WTC11 (cell line): ENCODE measurements around the gene MSX2. TPM values are rescaled to one million over a fixed set of nuclear protein-coding genes. Genes with fewer than 3 reads are reported as not detected.
A peak's percentile ranks its signal among the peaks of the same experiment; 100 is the strongest.

Experiments used
- ATAC-seq: fragments of 200-7000 bp; cut with Tn5 transposase; 2 replicates; pipeline ENCODE4 v1.10.0; 2021; ENCODE audit warnings: mild to moderate bottlenecking, moderate library complexity
- CTCF ChIA-PET: fragments of 300-600 bp; sonication (Branson Sonifier 250); formaldehyde crosslinking; loops from one replicate; lab custom pipeline; 2021; ENCODE audit warnings: antibody characterized with exemption; lab: Charles Lee
- POLR2A ChIA-PET: fragments of 350-600 bp; sonication (Branson Sonifier 250); formaldehyde crosslinking; loops from one replicate; lab custom pipeline; 2021; ENCODE audit warnings: antibody characterized with exemption; lab: Charles Lee
- DNase-seq: peaks from one replicate; pipeline ENCODE4 v3.0.0; 2021; ENCODE audit warnings: low spot score
- H3K27ac Mint-ChIP-seq: 2 replicates; pipeline ENCODE4 v1.8.0; 2021; ENCODE audit warnings: mixed read lengths
- H3K27me3 Mint-ChIP-seq: 2 replicates; pipeline ENCODE4 v1.8.0; 2021; ENCODE audit warnings: low read depth, mild to moderate bottlenecking, moderate library complexity, mixed read lengths
- H3K36me3 Mint-ChIP-seq: 2 replicates; pipeline ENCODE4 v1.8.0; 2021; ENCODE audit warnings: mixed read lengths
- H3K4me1 Mint-ChIP-seq: 2 replicates; pipeline ENCODE4 v1.8.0; 2022; ENCODE audit warnings: mixed read lengths
- H3K4me3 Mint-ChIP-seq: 2 replicates; pipeline ENCODE4 v1.8.0; 2021; ENCODE audit warnings: mild to moderate bottlenecking, moderate library complexity, mixed read lengths
- H3K9me3 Mint-ChIP-seq: 2 replicates; pipeline ENCODE4 v1.8.0; 2021; ENCODE audit warnings: mixed read lengths
- ATF3 ChIP-seq: sonication (generic); formaldehyde crosslinking; conservative IDR thresholded peaks from 2 replicates; pipeline ENCODE4 v1.8.1; 2022; ENCODE audit warnings: mild to moderate bottlenecking, missing genetic modification reagents
- ATF6 ChIP-seq: sonication (generic); formaldehyde crosslinking; IDR thresholded peaks from 2 replicates; pipeline ENCODE4 v1.8.1; 2023; ENCODE audit warnings: mild to moderate bottlenecking, missing genetic modification reagents
- CBFB ChIP-seq: sonication (generic); formaldehyde crosslinking; IDR thresholded peaks from 2 replicates; pipeline ENCODE4 v1.8.1; 2022; ENCODE audit warnings: mild to moderate bottlenecking, low read depth, missing genetic modification reagents
- CREB1 ChIP-seq: sonication (generic); formaldehyde crosslinking; IDR thresholded peaks from 2 replicates; pipeline ENCODE4 v1.8.0; 2023; ENCODE audit warnings: mild to moderate bottlenecking, missing genetic modification reagents
- CTCF ChIP-seq: fragments of 200-600 bp; IDR thresholded peaks from 2 replicates; pipeline ENCODE4 v1.8.0; 2022; ENCODE audit warnings: antibody characterized with exemption
- ELF4 ChIP-seq: sonication (generic); formaldehyde crosslinking; IDR thresholded peaks from 2 replicates; pipeline ENCODE4 v1.8.1; 2022; ENCODE audit warnings: low read depth, mild to moderate bottlenecking, moderate library complexity, missing genetic modification reagents
- ESRRA ChIP-seq: sonication (generic); formaldehyde crosslinking; IDR thresholded peaks from 2 replicates; pipeline ENCODE4 v1.8.1; 2022; ENCODE audit warnings: mild to moderate bottlenecking, missing genetic modification reagents, borderline replicate concordance
- ETV6 ChIP-seq: sonication (generic); formaldehyde crosslinking; IDR thresholded peaks from 2 replicates; pipeline ENCODE4 v1.8.1; 2022; ENCODE audit warnings: mild to moderate bottlenecking, missing genetic modification reagents
- GTF2I ChIP-seq: fragments of 250-450 bp; sonication (Bioruptor Pico); conservative IDR thresholded peaks from 2 replicates; pipeline ENCODE4 v1.4.0; 2021; ENCODE audit warnings: mild to moderate bottlenecking
- HMGA2 ChIP-seq: fragments of 250-450 bp; sonication (Bioruptor Pico); IDR thresholded peaks from 2 replicates; pipeline ENCODE4 v1.4.0; 2021; ENCODE audit warnings: mild to moderate bottlenecking, moderate library complexity
- NFYB ChIP-seq: sonication (generic); formaldehyde crosslinking; conservative IDR thresholded peaks from 2 replicates; pipeline ENCODE4 v1.8.0; 2022; ENCODE audit warnings: low read depth, missing genetic modification reagents
- PRDM15 ChIP-seq: sonication (generic); formaldehyde crosslinking; IDR thresholded peaks from 2 replicates; pipeline ENCODE4 v1.8.0; 2022; ENCODE audit warnings: missing genetic modification reagents
- TCF7 ChIP-seq: sonication (generic); formaldehyde crosslinking; IDR thresholded peaks from 2 replicates; pipeline ENCODE4 v1.8.0; 2022; ENCODE audit warnings: mild to moderate bottlenecking, low read depth, missing genetic modification reagents, moderate library complexity
- TEAD4 ChIP-seq: sonication (generic); formaldehyde crosslinking; IDR thresholded peaks from 2 replicates; pipeline ENCODE4 v1.8.0; 2022; ENCODE audit warnings: mild to moderate bottlenecking, missing genetic modification reagents
- ZBTB21 ChIP-seq: sonication (generic); formaldehyde crosslinking; IDR thresholded peaks from 2 replicates; pipeline ENCODE4 v1.8.1; 2023; ENCODE audit warnings: mild to moderate bottlenecking, missing genetic modification reagents, borderline replicate concordance
- ZNF138 ChIP-seq: sonication (generic); formaldehyde crosslinking; conservative IDR thresholded peaks from 2 replicates; pipeline ENCODE4 v1.8.1; 2022; ENCODE audit warnings: mild to moderate bottlenecking, moderate library complexity, missing genetic modification reagents
- ZNF512 ChIP-seq: sonication (generic); formaldehyde crosslinking; IDR thresholded peaks from 2 replicates; pipeline ENCODE4 v1.8.1; 2022; ENCODE audit warnings: missing genetic modification reagents, borderline replicate concordance
- total RNA-seq: library from RNA; stranded (reverse); gene quantifications from 3 replicates; pipeline ENCODE4 v1.2.3, GENCODE V29; 2021

Gene MSX2
- total RNA-seq, 1 experiment from 2014 or later: 0.83 TPM

- TF ChIP-seq ZNF138 (CRISPR knock-in tag): no peak
- no peak for TF ChIP-seq ELF4 (CRISPR knock-in tag)
- TF ChIP-seq, all 79 proteins: peak for 0
These were observed 9.5 kb downstream of the MSX2 start (continued) for GRCh38 chr5:174733836-174734235.

GRCh38 chr5:174734571-174735497, 10.5 kb downstream of the MSX2 start:
- H3K27me3 Mint-ChIP-seq: peaks cover 93% of the 10 kb centered on the region
- ChIA-PET POLR2A (no interaction called here), CTCF (interaction anchor here (0.8 to 3.6 kb wide), 5 partner anchors 10 to 397 kb away, joined by 3 to 31 read pairs (median 10); partner anchors contain the start of gene MSX2)
- no peaks in the 10 kb centered on the region for H3K9me3 Mint-ChIP-seq
- ATAC-seq: no peak
- peak overlapping the region; percentile 74 for H3K4me3 Mint-ChIP-seq
- TF ChIP-seq ATF6 (CRISPR knock-in tag) (0 out of 2 replicates have a peak, but pooled peaks have one; percentile 49), CREB1 (CRISPR knock-in tag) (no peak), ZNF512 (CRISPR knock-in tag) (0 out of 2 replicates have a peak, but pooled peaks have one; percentile 68), ETV6 (CRISPR knock-in tag) (no peak)
- no peak for DNase-seq
- no peaks in the 10 kb centered on the region for H3K36me3 Mint-ChIP-seq
- H3K27ac Mint-ChIP-seq: no peak overlapping the region
- peaks cover 55% of the 10 kb centered on the region for H3K4me1 Mint-ChIP-seq

GRCh38 chr5:174735498-174736330, 11.3 kb downstream of the MSX2 start:
- Mint-ChIP-seq H3K27ac (no peak overlapping the region), H3K9me3 (no peaks in the 10 kb centered on the region), H3K4me1 (peaks cover 55% of the 10 kb centered on the region), H3K36me3 (no peaks in the 10 kb centered on the region), H3K4me3 (peak overlapping the region; percentile 74), H3K27me3 (peaks cover 84% of the 10 kb centered on the region)
- DNase-seq: peak; percentile 72
- peak; percentile 53 for ATAC-seq
- POLR2A ChIA-PET: no interaction called here
- CTCF ChIA-PET: interaction anchor here (0.6 to 3.6 kb wide), 9 partner anchors 8 to 398 kb away, joined by 3 to 31 read pairs (median 4); partner anchors contain the start of gene MSX2
- no peak for TF ChIP-seq PRDM15 (CRISPR knock-in tag)
- TF ChIP-seq ESRRA (CRISPR knock-in tag): no peak
- TF ChIP-seq ATF3 (CRISPR knock-in tag): no peak
- TF ChIP-seq ZBTB21 (CRISPR knock-in tag): no peak
- no peak for TF ChIP-seq TEAD4 (CRISPR knock-in tag)
- TF ChIP-seq NFYB (CRISPR knock-in tag): no peak
- no peak for TF ChIP-seq GTF2I (CRISPR knock-in tag)
- no peak for TF ChIP-seq CBFB
- TF ChIP-seq HMGA2: no peak
- 0 out of 2 replicates have a peak, but pooled peaks have one; percentile 32 for TF ChIP-seq CTCF
- TF ChIP-seq TCF7 (CRISPR knock-in tag): no peak
